ENCODE data around the gene PBXIP1. TPM values are rescaled to one million over a fixed set of nuclear protein-coding genes. Genes with fewer than 3 reads are reported as not detected.
"Not testable (repeated sequence)": the region's sequence is repeated elsewhere in the genome, so short reads cannot be mapped to it uniquely, and the experiment has no call there.

PBXIP1 gene
- total and polyA plus RNA-seq, 4 donors, result 95.3 to 169 (median 112) TPM

- H3K27ac ChIP-seq (ENCODE audit: low read depth in 1 of 2, low read length in 2 of 2), result no peak overlapping the region
- peak in 1 of 2 donors; percentile 57 for DNase-seq
- H3K4me3 ChIP-seq (ENCODE audit: low read length in 2 of 2), result no peak overlapping the region
- H3K27me3 ChIP-seq (ENCODE audit: control insufficient read depth in 1 of 2, insufficient read depth in 2 of 2, low read length in 1 of 2), result no peaks in the 10 kb centered on the region
- H3K36me3 ChIP-seq (ENCODE audit: control insufficient read depth in 1 of 2, insufficient read depth in 2 of 2, low read length in 1 of 2), result no peaks in the 10 kb centered on the region
- H3K4me1 ChIP-seq (ENCODE audit: control insufficient read depth in 1 of 2, insufficient read depth in 2 of 2, low read length in 2 of 2), result no peaks in the 10 kb centered on the region
- intact Hi-C loops (cut with DNase I), result no loop called here
- WGBS, 2 donors, result 82 to 87% methylated on average over 15 of the region's 15 CpGs
- ATAC-seq (ENCODE audit: low FRiP score), result no peak
- H3K9me3 ChIP-seq (ENCODE audit: control insufficient read depth, low read length), result no peaks in the 10 kb centered on the region
Observed at GRCh38 chr1:154996966-154997701, 41.2 kb upstream of the PBXIP1 start.

- H3K9me3 ChIP-seq (ENCODE audit: control insufficient read depth, low read length); H3K36me3 ChIP-seq (ENCODE audit: control insufficient read depth in 1 of 2, insufficient read depth in 2 of 2, low read length in 1 of 2); H3K4me3 ChIP-seq (ENCODE audit: low read length in 2 of 2); H3K27ac ChIP-seq (ENCODE audit: low read depth in 1 of 2, low read length in 2 of 2); intact Hi-C loops (cut with DNase I); H3K4me1 ChIP-seq (ENCODE audit: control insufficient read depth in 1 of 2, insufficient read depth in 2 of 2, low read length in 2 of 2); ATAC-seq (ENCODE audit: low FRiP score); H3K27me3 ChIP-seq (ENCODE audit: control insufficient read depth in 1 of 2, insufficient read depth in 2 of 2, low read length in 1 of 2): not testable (repeated sequence)
- WGBS, 2 donors, result 58 to 62% methylated on average over 13 of the region's 13 CpGs
- peak in 1 of 2 donors; percentile 13 for DNase-seq
Observed at GRCh38 chr1:154995301-154995983, 39.5 kb upstream of the PBXIP1 start.

- 65 to 86% methylated on average over 3 of the region's 3 CpGs for WGBS, 2 donors
- Histone ChIP-seq H3K4me3 (ENCODE audit: low read length in 2 of 2) (no peak overlapping the region), H3K36me3 (ENCODE audit: control insufficient read depth in 1 of 2, insufficient read depth in 2 of 2, low read length in 1 of 2) (peaks cover 0 to 4% of the 10 kb centered on the region in 2 donors), H3K27me3 (ENCODE audit: control insufficient read depth in 1 of 2, insufficient read depth in 2 of 2, low read length in 1 of 2) (no peaks in the 10 kb centered on the region), H3K27ac (ENCODE audit: low read depth in 1 of 2, low read length in 2 of 2) (no peak overlapping the region), H3K9me3 (ENCODE audit: control insufficient read depth, low read length) (no peaks in the 10 kb centered on the region), H3K4me1 (ENCODE audit: control insufficient read depth in 1 of 2, insufficient read depth in 2 of 2, low read length in 2 of 2) (no peaks in the 10 kb centered on the region)
- intact Hi-C loops (cut with DNase I), result no loop called here
- DNase-seq, result no peak
- ATAC-seq (ENCODE audit: low FRiP score), result no peak
Observed at GRCh38 chr1:154994591-154994990, 38.7 kb upstream of the PBXIP1 start.

GRCh38 chr1:154994269-154994587, 38.3 kb upstream of the PBXIP1 start:
- WGBS, 2 donors, result 18 to 30% methylated on average over 1 of the region's 1 CpG
- DNase-seq (no peak), ATAC-seq (ENCODE audit: low FRiP score) (no peak)
- Histone ChIP-seq H3K4me1 (ENCODE audit: control insufficient read depth in 1 of 2, insufficient read depth in 2 of 2, low read length in 2 of 2) (no peaks in the 10 kb centered on the region), H3K27ac (ENCODE audit: low read depth in 1 of 2, low read length in 2 of 2) (no peak overlapping the region), H3K27me3 (ENCODE audit: control insufficient read depth in 1 of 2, insufficient read depth in 2 of 2, low read length in 1 of 2) (no peaks in the 10 kb centered on the region), H3K36me3 (ENCODE audit: control insufficient read depth in 1 of 2, insufficient read depth in 2 of 2, low read length in 1 of 2) (peaks cover under 1 to 4% of the 10 kb centered on the region in 2 donors), H3K9me3 (ENCODE audit: control insufficient read depth, low read length) (no peaks in the 10 kb centered on the region), H3K4me3 (ENCODE audit: low read length in 2 of 2) (no peak overlapping the region)
- intact Hi-C loops (cut with DNase I), result no loop called here

GRCh38 chr1:154993572-154994268, 37.8 kb upstream of the PBXIP1 start, which contains the start of gene LENEP:
LENEP (plus strand) TSS chr1:154993586; CDS start chr1:154993608, 22 bp downstream.
- WGBS, 2 donors, result 70 to 75% methylated on average over 8 of the region's 8 CpGs
- H3K9me3 ChIP-seq (ENCODE audit: control insufficient read depth, low read length), result no peaks in the 10 kb centered on the region
- no peak for ATAC-seq (ENCODE audit: low FRiP score)
- H3K27me3 ChIP-seq (ENCODE audit: control insufficient read depth in 1 of 2, insufficient read depth in 2 of 2, low read length in 1 of 2), result no peaks in the 10 kb centered on the region
- H3K4me3 ChIP-seq (ENCODE audit: low read length in 2 of 2), result no peak within 1 kb of the TSS
- no peaks in the 10 kb centered on the region for H3K4me1 ChIP-seq (ENCODE audit: control insufficient read depth in 1 of 2, insufficient read depth in 2 of 2, low read length in 2 of 2)
- DNase-seq, result peak in 1 of 2 donors; percentile 40
- peaks cover 2 to 4% of the 10 kb centered on the region in 2 donors for H3K36me3 ChIP-seq (ENCODE audit: control insufficient read depth in 1 of 2, insufficient read depth in 2 of 2, low read length in 1 of 2)
- intact Hi-C loops (cut with DNase I), result no loop called here
- no peak within 1 kb of the TSS for H3K27ac ChIP-seq (ENCODE audit: low read depth in 1 of 2, low read length in 2 of 2)

GRCh38 chr1:154992721-154993571, 37.0 kb upstream of the PBXIP1 start:
- Histone ChIP-seq H3K4me1 (ENCODE audit: control insufficient read depth in 1 of 2, insufficient read depth in 2 of 2, low read length in 2 of 2) (no peaks in the 10 kb centered on the region), H3K27ac (ENCODE audit: low read depth in 1 of 2, low read length in 2 of 2) (no peak overlapping the region), H3K27me3 (ENCODE audit: control insufficient read depth in 1 of 2, insufficient read depth in 2 of 2, low read length in 1 of 2) (no peaks in the 10 kb centered on the region), H3K4me3 (ENCODE audit: low read length in 2 of 2) (no peak overlapping the region), H3K9me3 (ENCODE audit: control insufficient read depth, low read length) (no peaks in the 10 kb centered on the region), H3K36me3 (ENCODE audit: control insufficient read depth in 1 of 2, insufficient read depth in 2 of 2, low read length in 1 of 2) (peaks cover 2 to 4% of the 10 kb centered on the region in 2 donors)
- ATAC-seq (ENCODE audit: low FRiP score), result no peak
- peak in 1 of 2 donors; percentile 33 for DNase-seq
- intact Hi-C loops (cut with DNase I), result no loop called here
- 83 to 84% methylated on average over 14 of the region's 14 CpGs for WGBS, 2 donors

GRCh38 chr1:154990276-154990675, 34.4 kb upstream of the PBXIP1 start:
- Histone ChIP-seq H3K9me3 (ENCODE audit: control insufficient read depth, low read length) (no peaks in the 10 kb centered on the region), H3K4me1 (ENCODE audit: control insufficient read depth in 1 of 2, insufficient read depth in 2 of 2, low read length in 2 of 2) (no peaks in the 10 kb centered on the region), H3K36me3 (ENCODE audit: control insufficient read depth in 1 of 2, insufficient read depth in 2 of 2, low read length in 1 of 2) (peaks cover 2 to 4% of the 10 kb centered on the region in 2 donors), H3K4me3 (ENCODE audit: low read length in 2 of 2) (no peak overlapping the region), H3K27ac (ENCODE audit: low read depth in 1 of 2, low read length in 2 of 2) (no peak overlapping the region), H3K27me3 (ENCODE audit: control insufficient read depth in 1 of 2, insufficient read depth in 2 of 2, low read length in 1 of 2) (no peaks in the 10 kb centered on the region)
- DNase-seq (no peak), ATAC-seq (ENCODE audit: low FRiP score) (no peak)
- 91 to 92% methylated on average over 8 of the region's 8 CpGs for WGBS, 2 donors
- intact Hi-C loops (cut with DNase I), result no loop called here

- Histone ChIP-seq H3K9me3 (ENCODE audit: control insufficient read depth, low read length) (no peaks in the 10 kb centered on the region), H3K27me3 (ENCODE audit: control insufficient read depth in 1 of 2, insufficient read depth in 2 of 2, low read length in 1 of 2) (no peaks in the 10 kb centered on the region), H3K36me3 (ENCODE audit: control insufficient read depth in 1 of 2, insufficient read depth in 2 of 2, low read length in 1 of 2) (peaks cover 2 to 4% of the 10 kb centered on the region in 2 donors), H3K4me1 (ENCODE audit: control insufficient read depth in 1 of 2, insufficient read depth in 2 of 2, low read length in 2 of 2) (no peaks in the 10 kb centered on the region), H3K4me3 (ENCODE audit: low read length in 2 of 2) (no peak overlapping the region), H3K27ac (ENCODE audit: low read depth in 1 of 2, low read length in 2 of 2) (no peak overlapping the region)
- intact Hi-C loops (cut with DNase I), result no loop called here
- DNase-seq (no peak), ATAC-seq (ENCODE audit: low FRiP score) (no peak)
- WGBS, 2 donors, result 84 to 85% methylated on average over 3 of the region's 3 CpGs
Observed at GRCh38 chr1:154989195-154989860, 33.4 kb upstream of the PBXIP1 start.

Data from aorta (tissue), 5 donors.